GM23338 (cell line): ENCODE measurements around the gene ANKRD23. TPM values are rescaled to one million over a fixed set of nuclear protein-coding genes. Genes with fewer than 3 reads are reported as not detected.

Source experiments
- ATAC-seq: fragments of 200-7000 bp; cut with Tn5 transposase; 3 replicates; pipeline ENCODE4 v1.9.1; 2020
- DNase-seq: peaks from one replicate; pipeline ENCODE4 v3.0.0-alpha.2; 2015; ENCODE audit warnings: low spot score
- H2AFZ ChIP-seq: fragments of 200-600 bp; sonication (generic); 2 replicates; pipeline ENCODE4 v1.8.0; 2016; ENCODE audit warnings: antibody characterized with exemption, mild to moderate bottlenecking, moderate library complexity
- H3F3A ChIP-seq: fragments of 200-600 bp; sonication (generic); replicated peaks from 2 replicates; pipeline ENCODE4 v1.8.0; 2017; ENCODE audit warnings: antibody characterized with exemption, mixed run types, low read depth
- H3K27ac ChIP-seq: fragments of 200-600 bp; sonication (generic); 2 replicates; pipeline ENCODE4 v1.6.1; 2016; ENCODE audit warnings: low read depth
- H3K27me3 ChIP-seq: fragments of 200-600 bp; sonication (generic); 2 replicates; pipeline ENCODE4 v1.8.0; 2016; ENCODE audit warnings: mild to moderate bottlenecking, mixed run types, moderate library complexity; ENCODE audit not compliant: insufficient read depth
- H3K36me3 ChIP-seq: fragments of 200-600 bp; sonication (generic); 2 replicates; pipeline ENCODE4 v1.8.0; 2016; ENCODE audit warnings: mild to moderate bottlenecking; ENCODE audit not compliant: insufficient read depth
- H3K4me1 ChIP-seq: fragments of 200-600 bp; sonication (generic); 2 replicates; pipeline ENCODE4 v1.8.0; 2016; ENCODE audit warnings: mild to moderate bottlenecking, moderate library complexity; ENCODE audit not compliant: insufficient read depth
- H3K4me2 ChIP-seq: fragments of 200-600 bp; sonication (generic); 2 replicates; pipeline ENCODE4 v1.7.1; 2017; ENCODE audit warnings: mixed run types
- H3K4me3 ChIP-seq: fragments of 200-600 bp; sonication (generic); 2 replicates; pipeline ENCODE4 v1.6.1; 2016; ENCODE audit warnings: mixed run types
- H3K79me2 ChIP-seq: fragments of 200-600 bp; sonication (generic); replicated peaks from 2 replicates; pipeline ENCODE4 v1.8.0; 2017; ENCODE audit warnings: mild to moderate bottlenecking; ENCODE audit not compliant: insufficient read depth
- H3K9me2 ChIP-seq: fragments of 200-600 bp; sonication (generic); 2 replicates; pipeline ENCODE4 v1.8.0; 2017; ENCODE audit not compliant: insufficient read depth
- H4K20me1 ChIP-seq: fragments of 200-600 bp; sonication (generic); replicated peaks from 2 replicates; pipeline ENCODE4 v1.8.0; 2017; ENCODE audit warnings: mild to moderate bottlenecking; ENCODE audit not compliant: insufficient read depth
- H3K27ac Mint-ChIP-seq: 2 replicates; pipeline ENCODE4 v1.8.0; 2020; ENCODE audit warnings: inconsistent platforms, mild to moderate bottlenecking, moderate library complexity, mixed read lengths
- H3K27me3 Mint-ChIP-seq: 3 replicates; pipeline ENCODE4 v1.8.0; 2022; ENCODE audit warnings: low read depth, mild to moderate bottlenecking, moderate library complexity, mixed read lengths, inconsistent platforms; ENCODE audit not compliant: insufficient read depth, poor library complexity
- H3K36me3 Mint-ChIP-seq: 3 replicates; pipeline ENCODE4 v1.8.0; 2021; ENCODE audit warnings: low read depth, mild to moderate bottlenecking, inconsistent platforms, moderate library complexity, mixed read lengths
- H3K4me1 Mint-ChIP-seq: 3 replicates; pipeline ENCODE4 v1.8.0; 2020; ENCODE audit warnings: mild to moderate bottlenecking, inconsistent platforms, mixed read lengths
- H3K4me3 Mint-ChIP-seq: 3 replicates; pipeline ENCODE4 v1.8.0; 2021; ENCODE audit warnings: moderate library complexity, mild to moderate bottlenecking, inconsistent platforms, mixed read lengths
- H3K9me3 Mint-ChIP-seq: 3 replicates; pipeline ENCODE4 v1.8.0; 2020; ENCODE audit warnings: moderate library complexity, mild to moderate bottlenecking, inconsistent platforms, mixed read lengths
- EZH2 ChIP-seq: fragments of 200-600 bp; sonication (generic); IDR thresholded peaks from one replicate; pipeline ENCODE4 v1.8.0; 2017; ENCODE audit warnings: antibody characterized with exemption, mild to moderate bottlenecking, low read depth; ENCODE audit not compliant: unreplicated experiment
- EZH2phosphoT487 ChIP-seq: fragments of 200-600 bp; sonication (generic); IDR thresholded peaks from one replicate; pipeline ENCODE4 v1.8.1; 2018; ENCODE audit warnings: antibody characterized with exemption; ENCODE audit not compliant: unreplicated experiment
- POLR2AphosphoS5 ChIP-seq: IDR thresholded peaks from 2 replicates; pipeline ENCODE4 v1.6.1; 2016; ENCODE audit warnings: antibody characterized with exemption, low read depth
- ZNF114 ChIP-seq: fragments of 250-450 bp; sonication (Bioruptor Pico); IDR thresholded peaks from 2 replicates; pipeline ENCODE4 v1.5.0; 2020; ENCODE audit warnings: mild to moderate bottlenecking, moderate library complexity
- polyA plus RNA-seq: library from polyadenylated mRNA; unstranded; fragments of >200 nt; fragmentation: Nextera tagmentation; extraction: Ambion mirVana; gene quantifications from 2 replicates; pipeline ENCODE4 v1.2.1, GENCODE V29; 2016
- total RNA-seq: library from RNA; depleted of rRNA; stranded (reverse); fragments of >200 nt; shearing (Covaris generic); gene quantifications from 2 replicates; pipeline ENCODE4 v1.2.3, GENCODE V29; 2014
- TF ChIP-seq, protein P1 (sequence below): fragments of 250-450 bp; sonication (Bioruptor Pico); IDR thresholded peaks from 2 replicates; pipeline ENCODE4 v1.5.0; 2020; ENCODE audit warnings: mild to moderate bottlenecking, moderate library complexity
- TF ChIP-seq, protein P2 (sequence below): IDR thresholded peaks from 2 replicates; pipeline ENCODE4 v1.6.1; 2016; ENCODE audit warnings: antibody characterized with exemption

ANKRD23 gene
- total and polyA plus RNA-seq, 2 experiments from 2014 or later: 4.0 to 5.0 TPM

- TF ChIP-seq, protein P1, sequence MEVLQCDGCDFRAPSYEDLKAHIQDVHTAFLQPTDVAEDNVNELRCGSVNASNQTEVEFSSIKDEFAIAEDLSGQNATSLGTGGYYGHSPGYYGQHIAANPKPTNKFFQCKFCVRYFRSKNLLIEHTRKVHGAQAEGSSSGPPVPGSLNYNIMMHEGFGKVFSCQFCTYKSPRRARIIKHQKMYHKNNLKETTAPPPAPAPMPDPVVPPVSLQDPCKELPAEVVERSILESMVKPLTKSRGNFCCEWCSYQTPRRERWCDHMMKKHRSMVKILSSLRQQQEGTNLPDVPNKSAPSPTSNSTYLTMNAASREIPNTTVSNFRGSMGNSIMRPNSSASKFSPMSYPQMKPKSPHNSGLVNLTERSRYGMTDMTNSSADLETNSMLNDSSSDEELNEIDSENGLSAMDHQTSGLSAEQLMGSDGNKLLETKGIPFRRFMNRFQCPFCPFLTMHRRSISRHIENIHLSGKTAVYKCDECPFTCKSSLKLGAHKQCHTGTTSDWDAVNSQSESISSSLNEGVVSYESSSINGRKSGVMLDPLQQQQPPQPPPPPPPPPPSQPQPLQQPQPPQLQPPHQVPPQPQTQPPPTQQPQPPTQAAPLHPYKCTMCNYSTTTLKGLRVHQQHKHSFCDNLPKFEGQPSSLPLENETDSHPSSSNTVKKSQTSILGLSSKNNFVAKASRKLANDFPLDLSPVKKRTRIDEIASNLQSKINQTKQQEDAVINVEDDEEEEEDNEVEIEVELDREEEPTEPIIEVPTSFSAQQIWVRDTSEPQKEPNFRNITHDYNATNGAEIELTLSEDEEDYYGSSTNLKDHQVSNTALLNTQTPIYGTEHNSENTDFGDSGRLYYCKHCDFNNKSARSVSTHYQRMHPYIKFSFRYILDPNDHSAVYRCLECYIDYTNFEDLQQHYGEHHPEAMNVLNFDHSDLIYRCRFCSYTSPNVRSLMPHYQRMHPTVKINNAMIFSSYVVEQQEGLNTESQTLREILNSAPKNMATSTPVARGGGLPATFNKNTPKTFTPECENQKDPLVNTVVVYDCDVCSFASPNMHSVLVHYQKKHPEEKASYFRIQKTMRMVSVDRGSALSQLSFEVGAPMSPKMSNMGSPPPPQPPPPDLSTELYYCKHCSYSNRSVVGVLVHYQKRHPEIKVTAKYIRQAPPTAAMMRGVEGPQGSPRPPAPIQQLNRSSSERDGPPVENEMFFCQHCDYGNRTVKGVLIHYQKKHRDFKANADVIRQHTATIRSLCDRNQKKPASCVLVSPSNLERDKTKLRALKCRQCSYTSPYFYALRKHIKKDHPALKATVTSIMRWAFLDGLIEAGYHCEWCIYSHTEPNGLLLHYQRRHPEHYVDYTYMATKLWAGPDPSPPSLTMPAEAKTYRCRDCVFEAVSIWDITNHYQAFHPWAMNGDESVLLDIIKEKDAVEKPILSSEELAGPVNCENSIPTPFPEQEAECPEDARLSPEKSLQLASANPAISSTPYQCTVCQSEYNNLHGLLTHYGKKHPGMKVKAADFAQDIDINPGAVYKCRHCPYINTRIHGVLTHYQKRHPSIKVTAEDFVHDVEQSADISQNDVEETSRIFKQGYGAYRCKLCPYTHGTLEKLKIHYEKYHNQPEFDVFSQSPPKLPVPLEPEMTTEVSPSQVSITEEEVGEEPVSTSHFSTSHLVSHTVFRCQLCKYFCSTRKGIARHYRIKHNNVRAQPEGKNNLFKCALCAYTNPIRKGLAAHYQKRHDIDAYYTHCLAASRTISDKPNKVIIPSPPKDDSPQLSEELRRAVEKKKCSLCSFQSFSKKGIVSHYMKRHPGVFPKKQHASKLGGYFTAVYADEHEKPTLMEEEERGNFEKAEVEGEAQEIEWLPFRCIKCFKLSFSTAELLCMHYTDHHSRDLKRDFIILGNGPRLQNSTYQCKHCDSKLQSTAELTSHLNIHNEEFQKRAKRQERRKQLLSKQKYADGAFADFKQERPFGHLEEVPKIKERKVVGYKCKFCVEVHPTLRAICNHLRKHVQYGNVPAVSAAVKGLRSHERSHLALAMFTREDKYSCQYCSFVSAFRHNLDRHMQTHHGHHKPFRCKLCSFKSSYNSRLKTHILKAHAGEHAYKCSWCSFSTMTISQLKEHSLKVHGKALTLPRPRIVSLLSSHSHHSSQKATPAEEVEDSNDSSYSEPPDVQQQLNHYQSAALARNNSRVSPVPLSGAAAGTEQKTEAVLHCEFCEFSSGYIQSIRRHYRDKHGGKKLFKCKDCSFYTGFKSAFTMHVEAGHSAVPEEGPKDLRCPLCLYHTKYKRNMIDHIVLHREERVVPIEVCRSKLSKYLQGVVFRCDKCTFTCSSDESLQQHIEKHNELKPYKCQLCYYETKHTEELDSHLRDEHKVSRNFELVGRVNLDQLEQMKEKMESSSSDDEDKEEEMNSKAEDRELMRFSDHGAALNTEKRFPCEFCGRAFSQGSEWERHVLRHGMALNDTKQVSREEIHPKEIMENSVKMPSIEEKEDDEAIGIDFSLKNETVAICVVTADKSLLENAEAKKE (CRISPR knock-in tag): no peak
- no peak for TF ChIP-seq ZNF114 (CRISPR knock-in tag)
- TF ChIP-seq, protein P2, sequence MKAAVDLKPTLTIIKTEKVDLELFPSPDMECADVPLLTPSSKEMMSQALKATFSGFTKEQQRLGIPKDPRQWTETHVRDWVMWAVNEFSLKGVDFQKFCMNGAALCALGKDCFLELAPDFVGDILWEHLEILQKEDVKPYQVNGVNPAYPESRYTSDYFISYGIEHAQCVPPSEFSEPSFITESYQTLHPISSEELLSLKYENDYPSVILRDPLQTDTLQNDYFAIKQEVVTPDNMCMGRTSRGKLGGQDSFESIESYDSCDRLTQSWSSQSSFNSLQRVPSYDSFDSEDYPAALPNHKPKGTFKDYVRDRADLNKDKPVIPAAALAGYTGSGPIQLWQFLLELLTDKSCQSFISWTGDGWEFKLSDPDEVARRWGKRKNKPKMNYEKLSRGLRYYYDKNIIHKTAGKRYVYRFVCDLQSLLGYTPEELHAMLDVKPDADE: no peak
These were observed 24.1 kb upstream of the ANKRD23 start (continued) for GRCh38 chr2:96867756-96868554.

DNA sequence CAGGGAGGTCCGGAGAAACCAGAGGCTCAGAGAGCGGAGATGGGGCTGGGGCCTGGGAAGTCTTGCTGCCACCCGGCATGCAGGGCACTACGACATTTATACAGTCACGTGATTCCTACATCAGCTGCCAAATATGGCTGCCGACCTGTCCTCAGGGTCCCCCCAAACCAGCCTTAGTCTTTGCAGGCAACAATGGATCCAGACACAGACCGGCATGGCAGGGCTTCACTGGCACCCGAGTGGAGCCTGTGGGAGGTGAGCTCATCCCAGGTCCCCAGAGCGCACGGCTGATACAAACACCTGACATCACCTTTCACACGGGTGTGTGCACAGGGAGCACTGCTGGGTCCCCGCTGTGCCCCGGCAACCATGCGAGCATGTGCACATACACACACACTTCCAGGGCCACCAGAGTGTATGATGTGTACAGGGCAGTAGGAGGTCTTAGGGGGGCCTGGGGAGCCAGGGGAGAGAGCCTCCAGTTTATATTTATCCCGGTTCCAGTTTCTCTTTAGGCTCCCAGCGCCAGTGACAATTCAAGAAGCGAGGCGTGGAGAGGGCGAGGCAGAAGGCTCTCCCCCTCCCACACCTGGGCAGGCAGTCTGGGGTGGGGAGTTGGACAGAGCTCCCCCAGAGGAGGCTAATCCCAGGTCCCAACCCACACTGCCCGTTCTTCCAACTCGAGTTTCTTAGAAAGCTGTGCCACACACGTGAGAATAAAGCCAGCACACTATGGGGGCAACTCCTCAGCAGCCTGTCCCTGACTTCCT lies 23.4 kb upstream of the ANKRD23 start:
- peak overlapping the region; percentile 87 for H3K4me3 Mint-ChIP-seq
- no peaks in the 10 kb centered on the region; the same call in 1 of the 2 replicates for H4K20me1 ChIP-seq
- no peak for ATAC-seq
- TF ChIP-seq EZH2 (no peak), POLR2AphosphoS5 (no peak), EZH2phosphoT487 (no peak)
- TF ChIP-seq, protein P2: no peak

More for the DNA sequence above, 23.4 kb upstream of the ANKRD23 start:
- no peaks in the 10 kb centered on the region; the same call in 2 of the 3 replicates for H3K9me3 Mint-ChIP-seq
- peaks cover 33% of the 10 kb centered on the region for H3K79me2 ChIP-seq
- H3K36me3 Mint-ChIP-seq: peaks cover 52% of the 10 kb centered on the region
- H3K9me2 ChIP-seq: no peaks in the 10 kb centered on the region
- peaks cover 20% of the 10 kb centered on the region for H3K27me3 Mint-ChIP-seq
- H3K4me1 Mint-ChIP-seq: peaks cover 26% of the 10 kb centered on the region
- H3F3A ChIP-seq: 0 out of 2 replicates have a peak, but pooled peaks cover under 1% of the 10 kb centered on the region
- peaks cover 22% of the 10 kb centered on the region; the same call in 1 of the 2 replicates for H3K36me3 ChIP-seq
- H3K27me3 ChIP-seq: no peaks in the 10 kb centered on the region
- H3K27ac Mint-ChIP-seq: peak overlapping the region; percentile 93
- H3K27ac ChIP-seq: peak overlapping the region; percentile 87; the same call in 1 of the 2 replicates
- H3K4me2 ChIP-seq: peak overlapping the region; percentile 95
- H3K4me1 ChIP-seq: peaks cover 16% of the 10 kb centered on the region
- no peak for DNase-seq
- H2AFZ ChIP-seq: no peak overlapping the region
- H3K4me3 ChIP-seq: peak overlapping the region; percentile 90
